ENCODE data around the gene NPAS4.
"Not testable (repeated sequence)": the region's sequence is repeated elsewhere in the genome, so short reads cannot be mapped to it uniquely, and the experiment has no call there.

The NPAS4 gene

GRCh38 chr11:66454247-66454646, 33.4 kb downstream of the NPAS4 start:
- no peaks in the 10 kb centered on the region for H3K36me3 ChIP-seq (replicated peaks)
- H3K27me3 ChIP-seq (ENCODE audit: low read depth) = peaks cover 12% of the 10 kb centered on the region
- no peaks in the 10 kb centered on the region for H3K4me1 ChIP-seq
- DNase-seq (ENCODE audit: low spot score in 2 of 2) = no peak
- no peaks in the 10 kb centered on the region for H3K9me3 ChIP-seq
- no peak overlapping the region for H3K4me3 ChIP-seq
- in situ Hi-C loops (cut with MboI; ENCODE audit: low sequenced_read_pairs) = no loop called here

GRCh38 chr11:66454828-66455227, 34.0 kb downstream of the NPAS4 start:
- Histone ChIP-seq H3K4me3 (no peak overlapping the region), H3K36me3 (replicated peaks) (no peaks in the 10 kb centered on the region), H3K27me3 (ENCODE audit: low read depth) (peaks cover 12% of the 10 kb centered on the region), H3K9me3 (no peaks in the 10 kb centered on the region), H3K4me1 (no peaks in the 10 kb centered on the region)
- DNase-seq (ENCODE audit: low spot score in 2 of 2) = no peak
- in situ Hi-C loops (cut with MboI; ENCODE audit: low sequenced_read_pairs) = no loop called here

GRCh38 chr11:66457826-66458225, 37.0 kb downstream of the NPAS4 start:
- in situ Hi-C loops (cut with MboI; ENCODE audit: low sequenced_read_pairs) = no loop called here
- Histone ChIP-seq H3K9me3 (no peaks in the 10 kb centered on the region), H3K4me1 (no peaks in the 10 kb centered on the region), H3K36me3 (replicated peaks) (no peaks in the 10 kb centered on the region), H3K4me3 (no peak overlapping the region), H3K27me3 (ENCODE audit: low read depth) (peaks cover 6% of the 10 kb centered on the region; the same call in 1 of the 2 replicates)
- DNase-seq (ENCODE audit: low spot score in 2 of 2) = no peak

- no peak for DNase-seq (ENCODE audit: low spot score in 2 of 2)
- Histone ChIP-seq H3K36me3 (replicated peaks) (no peaks in the 10 kb centered on the region), H3K27me3 (ENCODE audit: low read depth) (peaks cover 4% of the 10 kb centered on the region; the same call in 1 of the 2 replicates), H3K4me1 (no peaks in the 10 kb centered on the region), H3K4me3 (no peak overlapping the region), H3K9me3 (no peaks in the 10 kb centered on the region)
- in situ Hi-C loops (cut with MboI; ENCODE audit: low sequenced_read_pairs) = no loop called here
Observed at GRCh38 chr11:66459138-66459778, 38.4 kb downstream of the NPAS4 start.

- DNase-seq (ENCODE audit: low spot score in 2 of 2) = no peak
- Histone ChIP-seq H3K9me3 (no peaks in the 10 kb centered on the region), H3K27me3 (ENCODE audit: low read depth) (no peaks in the 10 kb centered on the region), H3K4me3 (no peak overlapping the region), H3K4me1 (no peaks in the 10 kb centered on the region), H3K36me3 (replicated peaks) (no peaks in the 10 kb centered on the region)
- in situ Hi-C loops (cut with MboI; ENCODE audit: low sequenced_read_pairs) = no loop called here
Observed at GRCh38 chr11:66462010-66462409, 41.2 kb downstream of the NPAS4 start.

- H3K27me3 ChIP-seq (ENCODE audit: low read depth) = no peaks in the 10 kb centered on the region
- no peaks in the 10 kb centered on the region for H3K9me3 ChIP-seq
- no peak for DNase-seq (ENCODE audit: low spot score in 2 of 2)
- in situ Hi-C loops (cut with MboI; ENCODE audit: low sequenced_read_pairs) = no loop called here
- no peaks in the 10 kb centered on the region for H3K36me3 ChIP-seq (replicated peaks)
- H3K4me3 ChIP-seq = no peak overlapping the region
- peaks cover 4% of the 10 kb centered on the region; the same call in 1 of the 2 replicates for H3K4me1 ChIP-seq
Observed at GRCh38 chr11:66462911-66463310, 42.1 kb downstream of the NPAS4 start.

- DNase-seq (ENCODE audit: low spot score in 2 of 2); H3K4me3 ChIP-seq; H3K27me3 ChIP-seq (ENCODE audit: low read depth); H3K4me1 ChIP-seq; H3K9me3 ChIP-seq; H3K36me3 ChIP-seq (replicated peaks); in situ Hi-C loops (cut with MboI; ENCODE audit: low sequenced_read_pairs): not testable (repeated sequence)
Observed at GRCh38 chr11:66464116-66464515, 43.3 kb downstream of the NPAS4 start.

GRCh38 chr11:66464916-66465315, 44.1 kb downstream of the NPAS4 start:
- Histone ChIP-seq H3K9me3 (no peaks in the 10 kb centered on the region), H3K4me1 (peaks cover 5% of the 10 kb centered on the region; the same call in 1 of the 2 replicates), H3K4me3 (no peak overlapping the region), H3K36me3 (replicated peaks) (peaks cover 4% of the 10 kb centered on the region; the same call in 1 of the 2 replicates), H3K27me3 (ENCODE audit: low read depth) (no peaks in the 10 kb centered on the region)
- DNase-seq (ENCODE audit: low spot score in 2 of 2) = no peak
- in situ Hi-C loops (cut with MboI; ENCODE audit: low sequenced_read_pairs) = no loop called here

- peaks cover 5% of the 10 kb centered on the region; the same call in 1 of the 2 replicates for H3K4me1 ChIP-seq
- no peak for DNase-seq (ENCODE audit: low spot score in 2 of 2)
- H3K27me3 ChIP-seq (ENCODE audit: low read depth) = no peaks in the 10 kb centered on the region
- peaks cover 4% of the 10 kb centered on the region; the same call in 1 of the 2 replicates for H3K36me3 ChIP-seq (replicated peaks)
- H3K4me3 ChIP-seq = peak overlapping the region; percentile 51
- no peaks in the 10 kb centered on the region for H3K9me3 ChIP-seq
- in situ Hi-C loops (cut with MboI; ENCODE audit: low sequenced_read_pairs) = no loop called here
Observed at GRCh38 chr11:66465373-66466224, 44.8 kb downstream of the NPAS4 start.

- Histone ChIP-seq H3K4me1 (peaks cover 5% of the 10 kb centered on the region; the same call in 1 of the 2 replicates), H3K27me3 (ENCODE audit: low read depth) (no peaks in the 10 kb centered on the region), H3K36me3 (replicated peaks) (peaks cover 4% of the 10 kb centered on the region; the same call in 1 of the 2 replicates), H3K4me3 (peak within 1 kb of the TSS; percentile 51), H3K9me3 (no peaks in the 10 kb centered on the region)
- in situ Hi-C loops (cut with MboI; ENCODE audit: low sequenced_read_pairs) = no loop called here
- DNase-seq (ENCODE audit: low spot score in 2 of 2) = peak; percentile 79 to 96
Observed at GRCh38 chr11:66466225-66467033, 45.6 kb downstream of the NPAS4 start, which contains the start of gene PELI3. TSS of gene PELI3 (plus strand) at chr11:66466905. CDS start at chr11:66468129, 1,224 bp downstream.

GRCh38 chr11:66467034-66467659, 46.3 kb downstream of the NPAS4 start:
- Histone ChIP-seq H3K4me1 (peaks cover 5% of the 10 kb centered on the region; the same call in 1 of the 2 replicates), H3K4me3 (peak overlapping the region; percentile 48), H3K36me3 (replicated peaks) (peaks cover 4% of the 10 kb centered on the region; the same call in 1 of the 2 replicates), H3K9me3 (no peaks in the 10 kb centered on the region), H3K27me3 (ENCODE audit: low read depth) (no peaks in the 10 kb centered on the region)
- peak in 1 of 2 experiments; percentile 62 for DNase-seq (ENCODE audit: low spot score in 2 of 2)
- in situ Hi-C loops (cut with MboI; ENCODE audit: low sequenced_read_pairs) = no loop called here

GRCh38 chr11:66467756-66468155, 46.9 kb downstream of the NPAS4 start:
- H3K4me1 ChIP-seq = peaks cover 5% of the 10 kb centered on the region; the same call in 1 of the 2 replicates
- H3K4me3 ChIP-seq = peak overlapping the region; percentile 48
- H3K27me3 ChIP-seq (ENCODE audit: low read depth) = no peaks in the 10 kb centered on the region
- in situ Hi-C loops (cut with MboI; ENCODE audit: low sequenced_read_pairs) = no loop called here
- peak in 1 of 2 experiments; percentile 42 for DNase-seq (ENCODE audit: low spot score in 2 of 2)
- H3K36me3 ChIP-seq (replicated peaks) = peaks cover 4% of the 10 kb centered on the region
- H3K9me3 ChIP-seq = no peaks in the 10 kb centered on the region

- in situ Hi-C loops (cut with MboI; ENCODE audit: low sequenced_read_pairs) = no loop called here
- peaks cover 13% of the 10 kb centered on the region for H3K36me3 ChIP-seq (replicated peaks)
- no peak overlapping the region for H3K4me3 ChIP-seq
- no peak for DNase-seq (ENCODE audit: low spot score in 2 of 2)
- peaks cover 5% of the 10 kb centered on the region; the same call in 1 of the 2 replicates for H3K4me1 ChIP-seq
- H3K27me3 ChIP-seq (ENCODE audit: low read depth) = no peaks in the 10 kb centered on the region
- H3K9me3 ChIP-seq = no peaks in the 10 kb centered on the region
Observed at GRCh38 chr11:66468691-66469090, 47.9 kb downstream of the NPAS4 start.
